Measurements from ENCODE around the gene RHBDL2. TPM values are rescaled to one million over a fixed set of nuclear protein-coding genes. Genes with fewer than 3 reads are reported as not detected.

Gene RHBDL2
- total and polyA plus RNA-seq, 2 of the 13 experiments (the other 11 are each of a cell fraction or from before 2014, with no cell fraction given): 3.3 to 5.4 TPM

DNA sequence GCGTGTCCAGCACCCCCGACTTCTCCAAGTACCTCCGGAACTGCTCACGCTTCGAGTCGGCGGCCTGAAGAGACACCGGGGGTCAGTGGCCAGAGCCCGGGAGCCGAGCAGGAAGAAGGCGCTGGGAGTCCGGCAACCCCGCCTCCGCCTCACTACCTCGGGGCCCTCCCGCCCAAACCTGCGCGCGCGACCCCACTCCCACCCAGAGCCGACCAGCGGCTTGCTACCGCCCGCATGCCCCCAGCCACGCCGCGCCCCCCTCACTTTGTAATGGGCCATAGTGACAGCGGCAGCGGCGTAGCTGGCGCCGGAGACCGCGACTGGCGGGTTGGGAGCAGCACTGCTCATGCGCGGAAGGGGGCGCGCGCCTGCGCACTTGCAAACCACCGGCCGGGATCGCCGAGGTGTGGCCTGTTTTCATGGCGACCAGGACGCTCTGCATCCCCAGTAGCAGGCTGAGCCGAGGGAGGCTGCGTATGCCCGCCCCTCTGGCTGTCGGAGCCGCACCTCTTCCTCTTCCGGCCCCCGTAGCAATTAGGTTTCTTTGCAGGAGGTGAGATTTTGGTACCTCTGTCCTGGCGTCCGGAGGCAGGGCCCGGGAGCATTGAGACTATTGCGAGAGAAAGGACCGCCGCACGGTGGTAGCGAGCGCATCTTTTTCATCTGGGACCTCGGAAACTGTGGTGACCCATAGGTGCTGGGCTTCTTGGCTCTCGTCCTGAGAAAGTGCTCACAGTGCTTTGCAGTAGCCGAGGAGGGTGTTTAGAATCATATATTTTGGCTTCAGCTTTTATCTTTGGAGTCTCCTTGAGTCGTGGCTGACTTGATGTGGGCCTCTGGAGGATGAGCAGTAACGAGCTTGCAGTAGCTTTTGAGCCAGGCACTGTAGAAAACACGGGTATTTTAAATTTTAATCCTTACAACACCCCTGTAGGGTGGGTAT lies 68.3 kb downstream of the RHBDL2 start, which contains the start of gene MYCBP (continued):
- TF ChIP-seq ZBTB39 (CRISPR knock-in tag; IDR thresholded peaks at IDR 0.05) (no peak), NFIB (CRISPR knock-in tag; IDR thresholded peaks at IDR 0.05; ENCODE audit: borderline replicate concordance) (no peak), HCFC1 (IDR thresholded peaks at IDR 0.05; ENCODE audit: low read depth, low read length) (no peak), ZNF207 (IDR thresholded peaks at IDR 0.05; ENCODE audit: borderline replicate concordance) (no peak), FOXP4 (CRISPR knock-in tag; IDR thresholded peaks at IDR 0.05) (no peak), MXI1 (IDR thresholded peaks at IDR 0.05; ENCODE audit: borderline replicate concordance, low read depth, low read length) (peak; percentile 95), SNAPC4 (CRISPR knock-in tag; IDR thresholded peaks at IDR 0.05) (peak; percentile 60; the same call in 1 of the 2 replicates), GATAD1 (CRISPR knock-in tag; IDR thresholded peaks at IDR 0.05) (peak; percentile 89), NCOA1 (CRISPR knock-in tag; IDR thresholded peaks at IDR 0.05) (no peak), ZNF557 (CRISPR knock-in tag; IDR thresholded peaks at IDR 0.05) (no peak), NONO (IDR thresholded peaks at IDR 0.05) (no peak), NONO (CRISPR knock-in tag; conservative IDR thresholded peaks at IDR 0.05) (peak; percentile 69; the same call in 1 of the 2 replicates), SMAD9 (CRISPR knock-in tag; IDR thresholded peaks at IDR 0.05) (no peak)
- TF ChIP-seq, protein P1, sequence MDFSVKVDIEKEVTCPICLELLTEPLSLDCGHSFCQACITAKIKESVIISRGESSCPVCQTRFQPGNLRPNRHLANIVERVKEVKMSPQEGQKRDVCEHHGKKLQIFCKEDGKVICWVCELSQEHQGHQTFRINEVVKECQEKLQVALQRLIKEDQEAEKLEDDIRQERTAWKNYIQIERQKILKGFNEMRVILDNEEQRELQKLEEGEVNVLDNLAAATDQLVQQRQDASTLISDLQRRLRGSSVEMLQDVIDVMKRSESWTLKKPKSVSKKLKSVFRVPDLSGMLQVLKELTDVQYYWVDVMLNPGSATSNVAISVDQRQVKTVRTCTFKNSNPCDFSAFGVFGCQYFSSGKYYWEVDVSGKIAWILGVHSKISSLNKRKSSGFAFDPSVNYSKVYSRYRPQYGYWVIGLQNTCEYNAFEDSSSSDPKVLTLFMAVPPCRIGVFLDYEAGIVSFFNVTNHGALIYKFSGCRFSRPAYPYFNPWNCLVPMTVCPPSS (IDR thresholded peaks at IDR 0.05): no peak
